ENCODE measurements around the gene ITPK1. TPM values are rescaled to one million over a fixed set of nuclear protein-coding genes. Genes with fewer than 3 reads are reported as not detected.

The ITPK1 gene
- total and polyA plus RNA-seq, 12 donors: 47.1 to 152 (median 92.7) TPM

DNA sequence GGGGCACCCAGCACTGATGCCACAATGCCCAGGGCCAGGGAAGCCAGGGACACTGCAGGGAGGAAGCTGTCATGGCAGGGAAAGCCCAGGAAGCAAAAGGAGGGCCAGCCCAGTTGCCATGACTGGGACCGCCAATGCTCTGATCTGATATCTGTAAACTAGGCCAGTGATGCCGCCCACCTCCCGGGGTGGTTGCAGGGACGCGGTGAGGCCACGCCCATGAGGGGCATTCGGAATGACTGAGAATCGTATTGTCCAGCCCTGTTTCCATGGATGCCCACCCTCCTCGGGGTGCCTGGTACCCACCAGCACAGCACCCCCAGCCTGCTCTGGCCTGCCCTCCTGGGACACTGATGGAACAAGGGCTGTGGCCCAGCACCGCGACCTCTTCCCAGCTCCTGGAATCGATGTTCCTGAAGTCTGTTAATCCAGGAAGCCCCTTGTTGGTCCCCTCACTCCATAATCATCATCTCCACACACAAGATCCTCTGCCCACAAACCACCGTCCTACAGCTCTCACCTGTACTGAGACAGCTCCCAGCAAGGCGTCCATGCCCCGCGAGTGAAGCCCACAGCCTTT, 144.0 kb downstream of the ITPK1 start:
- Histone ChIP-seq H3K4me1 (peaks cover 3 to 51% (median 26%) of the 10 kb centered on the region in 9 donors), H3K9me3 (peaks cover 0 to 21% (median 3%) of the 10 kb centered on the region in 11 donors), H3K36me3 (peaks cover 0 to 12% (median 2%) of the 10 kb centered on the region in 9 donors), H3K27ac (peak overlapping the region in 3 of 10 donors; percentile 44 to 68 (median 65)), H3K4me3 (no peak overlapping the region), H3K27me3 (no peaks in the 10 kb centered on the region)
- intact Hi-C loops (cut with DNase I): loop anchor here in 4 of 10 donors (5.0 kb wide), 3 partner anchors 71 to 166 kb away; no protein-coding TSS in a partner anchor
- no peak for DNase-seq
- no peak for ATAC-seq
- TF ChIP-seq, protein P1, sequence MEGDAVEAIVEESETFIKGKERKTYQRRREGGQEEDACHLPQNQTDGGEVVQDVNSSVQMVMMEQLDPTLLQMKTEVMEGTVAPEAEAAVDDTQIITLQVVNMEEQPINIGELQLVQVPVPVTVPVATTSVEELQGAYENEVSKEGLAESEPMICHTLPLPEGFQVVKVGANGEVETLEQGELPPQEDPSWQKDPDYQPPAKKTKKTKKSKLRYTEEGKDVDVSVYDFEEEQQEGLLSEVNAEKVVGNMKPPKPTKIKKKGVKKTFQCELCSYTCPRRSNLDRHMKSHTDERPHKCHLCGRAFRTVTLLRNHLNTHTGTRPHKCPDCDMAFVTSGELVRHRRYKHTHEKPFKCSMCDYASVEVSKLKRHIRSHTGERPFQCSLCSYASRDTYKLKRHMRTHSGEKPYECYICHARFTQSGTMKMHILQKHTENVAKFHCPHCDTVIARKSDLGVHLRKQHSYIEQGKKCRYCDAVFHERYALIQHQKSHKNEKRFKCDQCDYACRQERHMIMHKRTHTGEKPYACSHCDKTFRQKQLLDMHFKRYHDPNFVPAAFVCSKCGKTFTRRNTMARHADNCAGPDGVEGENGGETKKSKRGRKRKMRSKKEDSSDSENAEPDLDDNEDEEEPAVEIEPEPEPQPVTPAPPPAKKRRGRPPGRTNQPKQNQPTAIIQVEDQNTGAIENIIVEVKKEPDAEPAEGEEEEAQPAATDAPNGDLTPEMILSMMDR (IDR thresholded peaks at IDR 0.05): no peak
- WGBS, 2 donors: 96 to 97% methylated on average over 16 of the region's 16 CpGs

DNA sequence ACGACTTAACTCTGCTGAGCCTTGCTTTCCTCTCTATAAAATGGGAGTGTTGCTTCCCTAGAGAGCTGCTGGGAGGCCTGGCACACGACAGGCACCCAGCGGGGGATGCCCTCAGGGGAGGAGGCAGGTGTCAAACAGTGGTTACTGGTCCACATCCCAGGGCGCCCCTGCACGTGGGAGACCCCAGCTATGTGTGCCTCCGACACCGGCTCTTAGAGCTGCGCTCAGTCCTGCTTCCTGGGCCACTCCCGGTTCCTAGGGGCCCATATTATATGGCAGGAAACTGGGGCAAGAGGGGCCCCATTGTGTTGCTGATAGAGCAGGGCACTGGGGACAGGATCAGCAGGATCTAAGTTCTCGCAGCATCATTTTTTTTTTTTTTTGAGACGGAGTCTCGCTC, 145.5 kb downstream of the ITPK1 start:
- 82 to 89% methylated on average over 12 of the region's 12 CpGs for WGBS, 2 donors
- Histone ChIP-seq H3K9me3 (peaks cover 0 to 7% (median 0%) of the 10 kb centered on the region in 11 donors), H3K4me3 (no peak overlapping the region), H3K27ac (peak overlapping the region in 6 of 10 donors; percentile 60 to 75 (median 66)), H3K36me3 (no peaks in the 10 kb centered on the region), H3K4me1 (peaks cover 3 to 51% (median 28%) of the 10 kb centered on the region in 9 donors), H3K27me3 (no peaks in the 10 kb centered on the region)
- intact Hi-C loops (cut with DNase I): loop anchor here in 4 of 10 donors (5.0 kb wide), 3 partner anchors 72 to 167 kb away; no protein-coding TSS in a partner anchor
- DNase-seq (no peak), ATAC-seq (no peak)
- TF ChIP-seq, protein P1 (IDR thresholded peaks at IDR 0.05): no peak

DNA sequence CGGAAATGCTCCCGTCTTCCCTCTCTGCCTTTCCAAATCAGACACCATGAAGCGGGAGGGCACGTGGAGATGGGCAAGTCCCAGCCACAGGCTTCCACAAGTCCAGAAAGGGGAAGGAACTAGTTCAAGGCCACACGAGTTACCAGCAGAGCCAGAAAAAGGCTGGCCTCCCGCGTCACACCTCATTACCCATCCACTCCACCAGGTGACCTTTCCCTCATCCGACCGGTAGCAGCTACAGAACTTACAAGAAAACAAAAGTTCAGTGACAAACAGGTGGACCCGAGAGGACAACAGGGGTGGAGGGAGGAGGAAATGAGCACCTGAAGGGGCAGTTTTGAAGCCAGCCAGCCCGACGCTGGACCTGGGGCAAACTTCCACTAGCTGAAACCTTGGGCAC, 145.9 kb downstream of the ITPK1 start:
- Histone ChIP-seq H3K9me3 (peaks cover 0 to 6% (median 0%) of the 10 kb centered on the region in 11 donors), H3K4me1 (peaks cover 5 to 52% (median 31%) of the 10 kb centered on the region in 9 donors), H3K27me3 (no peaks in the 10 kb centered on the region), H3K4me3 (no peak overlapping the region), H3K36me3 (no peaks in the 10 kb centered on the region), H3K27ac (peak overlapping the region in 8 of 10 donors; percentile 37 to 75 (median 62))
- intact Hi-C loops (cut with DNase I): loop anchor here in 4 of 10 donors (5.0 kb wide), 3 partner anchors 72 to 167 kb away; no protein-coding TSS in a partner anchor
- ATAC-seq: no peak
- no peak for DNase-seq
- 65 to 70% methylated on average over 12 of the region's 12 CpGs for WGBS, 2 donors
- TF ChIP-seq, protein P1 (IDR thresholded peaks at IDR 0.05): no peak

DNA sequence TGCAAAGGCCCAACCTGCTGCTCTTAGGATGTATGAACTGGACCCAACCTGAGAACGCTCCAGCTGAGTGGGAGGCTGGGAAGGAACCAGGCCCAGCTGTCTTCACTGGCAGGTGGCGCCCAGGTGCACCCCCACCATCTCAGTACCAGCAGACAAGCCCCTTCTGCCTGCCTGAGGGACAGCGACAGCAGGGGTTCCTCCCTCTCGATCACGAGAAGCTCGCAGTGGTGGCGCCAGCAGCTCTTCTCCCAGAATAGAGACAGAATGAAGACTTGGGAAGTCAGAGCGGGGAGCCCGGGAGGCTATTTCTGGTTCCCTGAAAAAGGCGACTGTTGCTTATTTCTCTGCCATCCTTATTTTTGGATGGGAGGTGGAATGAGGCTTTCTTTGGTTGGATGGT, 146.3 kb downstream of the ITPK1 start:
- DNase-seq: no peak
- WGBS, 2 donors: 57 to 70% methylated on average over 10 of the region's 10 CpGs
- Histone ChIP-seq H3K9me3 (peaks cover 0 to 6% (median 0%) of the 10 kb centered on the region in 11 donors), H3K27ac (peak overlapping the region in 8 of 10 donors; percentile 37 to 75 (median 62)), H3K4me3 (no peak overlapping the region), H3K27me3 (no peaks in the 10 kb centered on the region), H3K36me3 (no peaks in the 10 kb centered on the region), H3K4me1 (peaks cover 5 to 52% (median 33%) of the 10 kb centered on the region in 9 donors)
- ATAC-seq: no peak
- intact Hi-C loops (cut with DNase I): no loop called here
- TF ChIP-seq, protein P1 (IDR thresholded peaks at IDR 0.05): no peak

Measured in heart right ventricle (tissue), 16 donors.